COLO829 (cell line): ENCODE measurements around the gene C16orf89.
"Not testable (repeated sequence)": the region's sequence is repeated elsewhere in the genome, so short reads cannot be mapped to it uniquely, and the experiment has no call there.

Source experiments
- DNase-seq: peaks from one replicate; pipeline ENCODE4 v3.0.0; 2012; ENCODE audit warnings: low spot score

The C16orf89 gene

DNA sequence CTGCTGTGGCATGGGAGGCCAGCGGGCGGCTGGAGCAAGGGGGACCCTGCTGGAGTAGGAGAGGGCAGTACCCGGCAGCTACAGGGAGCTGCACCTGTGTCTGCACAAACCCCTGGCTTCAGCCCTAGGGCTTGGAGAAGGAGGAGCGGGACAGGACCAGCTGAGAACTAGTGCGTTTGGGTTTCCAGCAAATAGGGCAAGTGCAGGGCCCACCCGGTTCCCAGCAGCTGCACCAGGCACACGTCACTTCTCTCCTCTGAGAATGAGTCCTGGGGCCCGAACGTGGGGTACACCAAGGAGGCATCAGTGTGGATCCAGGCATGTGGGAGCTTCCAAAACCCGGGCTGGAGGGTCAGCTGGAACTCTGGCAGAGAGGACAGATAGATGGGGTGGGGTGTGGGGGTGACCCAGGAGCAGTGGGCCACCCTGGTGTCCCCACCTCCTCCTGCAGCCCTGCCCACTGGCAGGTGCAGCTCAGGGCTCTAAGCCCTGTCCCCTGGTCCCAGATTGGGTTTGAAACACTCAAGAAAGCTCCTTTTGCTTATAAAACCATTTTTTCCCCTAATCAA is 5.6 kb downstream of the C16orf89 start:
- DNase-seq = no peak

GRCh38 chr16:5059386-5060072 is 6.2 kb downstream of the C16orf89 start:
- no peak for DNase-seq

- DNase-seq = no peak
These were observed 7.3 kb downstream of the C16orf89 start for GRCh38 chr16:5058476-5058875.

DNA sequence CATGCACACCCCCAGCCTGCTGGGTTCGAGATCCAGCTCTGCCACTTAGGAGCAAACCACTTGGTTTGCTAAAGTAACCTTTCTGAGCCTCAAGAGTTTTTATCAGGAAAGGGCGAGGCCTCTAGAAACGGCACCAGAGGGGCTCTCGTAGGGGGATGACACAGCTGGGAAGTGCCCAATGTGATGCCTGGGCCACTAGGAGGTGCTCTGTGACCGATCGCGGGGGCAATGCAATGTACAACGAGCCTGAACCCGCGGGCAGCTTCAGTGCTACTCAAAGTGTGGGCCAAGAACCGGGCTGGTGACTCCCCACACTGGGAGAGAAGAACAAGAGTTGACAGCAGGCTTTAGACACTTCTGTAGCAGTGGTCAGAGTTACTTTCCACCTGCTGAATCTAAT is 9.4 kb downstream of the C16orf89 start:
- no peak for DNase-seq

GRCh38 chr16:5054876-5055865 is 10.6 kb downstream of the C16orf89 start:
- no peak for DNase-seq

GRCh38 chr16:5046914-5047313 is 18.8 kb downstream of the C16orf89 start:
- DNase-seq = no peak

- DNase-seq = no peak
These were observed 20.1 kb downstream of the C16orf89 start for GRCh38 chr16:5045499-5046115.

DNA sequence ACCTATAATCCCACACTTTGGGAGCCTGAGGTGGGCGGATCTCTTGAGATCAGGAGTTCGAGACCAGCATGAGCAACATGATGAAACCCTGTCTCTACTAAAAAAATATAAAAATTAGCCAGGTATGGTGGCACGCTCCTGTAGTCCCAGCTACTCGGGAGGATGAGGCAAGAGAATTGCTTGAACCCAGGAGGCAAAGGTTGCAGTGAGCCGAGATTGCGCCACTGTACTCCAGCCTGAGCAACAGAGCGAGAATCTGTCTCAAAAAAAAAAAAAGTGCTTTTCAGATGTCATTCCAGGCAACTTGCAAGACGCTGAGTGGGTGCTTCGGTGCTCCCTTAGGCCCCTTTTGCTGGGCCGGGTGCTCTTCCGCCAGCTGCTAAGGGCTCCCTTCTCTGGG is 21.2 kb downstream of the C16orf89 start:
- not testable (repeated sequence) for DNase-seq

DNA sequence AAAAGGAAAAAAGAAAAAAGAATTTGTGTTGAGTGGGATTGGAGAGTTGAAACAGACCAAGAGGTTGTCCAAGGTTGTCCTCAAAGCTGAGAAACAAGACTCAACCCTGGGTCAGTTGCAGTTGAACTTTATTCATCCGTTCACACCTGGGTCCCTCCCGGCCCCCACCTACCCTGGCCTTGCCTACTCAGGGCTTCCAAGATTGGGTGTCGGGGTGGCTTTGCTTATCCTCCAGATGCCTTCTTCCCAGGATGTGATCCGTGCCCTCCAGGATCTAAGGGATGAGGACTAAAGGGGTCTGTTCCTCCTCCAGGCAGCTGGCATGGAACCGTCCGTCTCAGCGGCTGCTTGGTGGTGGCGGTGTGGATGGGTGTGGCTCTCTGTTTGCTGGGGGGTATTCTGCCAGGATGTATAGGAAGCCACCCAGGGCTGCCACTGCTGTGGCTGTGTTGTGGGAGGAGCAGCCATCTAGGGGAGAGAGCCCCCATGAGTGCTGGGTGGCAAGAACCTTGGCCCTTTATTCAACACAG is 21.7 kb downstream of the C16orf89 start:
- no peak for DNase-seq

DNA sequence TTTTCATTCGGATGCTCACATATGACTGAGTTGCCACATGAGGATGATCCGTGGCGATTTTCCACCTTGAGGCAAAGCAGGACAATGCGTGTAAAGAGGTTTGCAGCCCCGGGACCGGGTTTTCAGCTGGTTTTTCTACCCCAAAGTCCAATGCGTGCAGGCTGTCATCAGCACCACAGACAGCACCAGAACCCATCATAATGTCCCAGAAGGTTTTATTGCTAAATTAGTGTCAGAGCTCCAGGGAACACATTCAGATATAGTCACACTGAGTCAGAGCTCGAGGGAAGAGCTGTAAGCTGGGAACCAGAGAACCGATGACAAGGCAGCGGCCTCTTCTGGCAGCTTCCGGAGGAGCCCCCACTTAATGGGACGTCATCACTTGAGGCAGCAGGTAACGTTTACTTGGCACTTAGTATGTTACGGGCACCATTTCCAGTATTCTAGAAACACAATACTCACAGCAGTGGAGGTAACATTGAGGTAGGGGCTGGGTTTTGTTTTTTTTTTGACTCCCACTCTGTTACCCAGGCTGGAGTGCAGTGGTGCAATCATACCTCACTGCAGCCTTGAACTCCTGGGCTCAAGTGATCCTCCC is 23.1 kb downstream of the C16orf89 start:
- DNase-seq = no peak

DNA sequence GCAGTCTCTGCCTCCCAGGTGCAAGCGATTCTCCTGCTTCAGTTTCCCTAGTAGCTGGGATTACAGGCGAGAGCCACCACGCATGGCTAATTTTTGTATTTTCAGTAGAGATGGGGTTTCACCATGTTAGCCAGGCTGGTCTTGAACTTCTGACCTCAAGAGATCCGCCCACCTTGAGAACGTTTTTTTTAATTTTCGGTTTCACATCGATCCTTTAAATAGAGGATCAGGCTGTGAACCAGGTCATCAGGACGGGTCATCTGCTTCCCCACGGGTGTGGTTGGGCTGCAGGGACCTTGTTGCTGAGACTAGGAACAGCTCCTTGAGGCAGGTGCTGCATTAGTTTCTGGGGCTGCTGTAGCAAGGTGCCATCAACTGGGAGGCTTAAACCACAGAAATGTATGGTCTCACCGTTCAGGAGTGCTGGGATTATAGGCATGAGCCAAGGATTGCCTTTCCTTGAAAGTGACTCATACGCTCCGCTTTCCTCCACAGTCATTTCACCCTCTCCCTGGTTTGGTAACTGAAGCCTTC is 24.1 kb downstream of the C16orf89 start:
- no peak for DNase-seq

DNA sequence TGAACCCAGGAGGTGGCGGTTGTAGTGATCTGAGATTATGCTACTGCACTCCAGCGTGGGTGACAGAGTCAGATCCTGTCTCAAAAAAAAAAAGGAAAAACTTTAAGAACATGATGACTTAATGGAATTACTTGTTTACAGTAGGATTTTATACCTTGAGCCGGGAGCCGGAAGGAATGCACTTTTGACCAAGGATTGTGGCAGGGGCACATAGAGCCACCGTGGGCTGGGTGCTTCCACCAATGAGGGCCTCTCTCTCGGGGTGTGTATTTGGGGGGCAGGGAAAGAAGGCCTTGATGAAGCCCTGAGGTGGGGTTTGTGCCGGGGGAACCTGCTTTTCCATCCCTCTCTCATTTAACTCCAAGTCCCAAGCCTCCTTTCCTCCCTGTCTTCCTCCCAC is 25.3 kb downstream of the C16orf89 start:
- no peak for DNase-seq

- no peak for DNase-seq
These were observed 29.3 kb downstream of the C16orf89 start for GRCh38 chr16:5036228-5037156.

DNA sequence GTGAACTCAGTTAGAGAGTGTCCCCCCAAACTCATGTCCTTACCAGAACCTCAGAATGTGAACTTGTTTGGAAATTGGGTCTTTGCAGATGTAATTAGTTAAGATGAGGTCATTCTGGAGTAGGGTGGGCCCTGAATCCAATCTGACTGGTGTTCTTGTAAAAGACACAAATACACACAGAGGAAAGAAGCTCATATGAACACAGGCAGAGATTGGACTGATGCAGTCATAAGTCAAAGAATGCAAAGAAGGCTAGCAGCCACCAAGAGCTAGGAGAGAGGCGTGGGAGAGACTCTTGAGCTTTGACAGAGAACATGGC is 29.9 kb downstream of the C16orf89 start:
- DNase-seq = no peak

DNA sequence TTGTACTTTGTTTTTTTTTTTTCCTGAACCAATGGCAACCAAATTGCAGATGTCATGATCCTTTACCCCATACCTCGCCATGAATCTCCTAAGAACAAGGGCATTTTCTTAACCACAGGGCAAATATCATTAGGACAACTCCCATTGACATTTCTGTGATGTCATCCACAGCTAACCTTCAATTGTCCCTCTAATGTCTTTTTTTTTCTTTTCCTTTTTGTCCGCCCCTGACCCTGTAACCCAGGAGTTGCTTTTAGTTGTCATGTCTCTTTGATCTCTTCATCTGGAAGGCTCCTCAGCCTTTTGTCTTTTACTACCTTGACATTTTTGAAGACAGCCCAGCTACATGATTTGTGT is 31.6 kb downstream of the C16orf89 start:
- no peak for DNase-seq

DNA sequence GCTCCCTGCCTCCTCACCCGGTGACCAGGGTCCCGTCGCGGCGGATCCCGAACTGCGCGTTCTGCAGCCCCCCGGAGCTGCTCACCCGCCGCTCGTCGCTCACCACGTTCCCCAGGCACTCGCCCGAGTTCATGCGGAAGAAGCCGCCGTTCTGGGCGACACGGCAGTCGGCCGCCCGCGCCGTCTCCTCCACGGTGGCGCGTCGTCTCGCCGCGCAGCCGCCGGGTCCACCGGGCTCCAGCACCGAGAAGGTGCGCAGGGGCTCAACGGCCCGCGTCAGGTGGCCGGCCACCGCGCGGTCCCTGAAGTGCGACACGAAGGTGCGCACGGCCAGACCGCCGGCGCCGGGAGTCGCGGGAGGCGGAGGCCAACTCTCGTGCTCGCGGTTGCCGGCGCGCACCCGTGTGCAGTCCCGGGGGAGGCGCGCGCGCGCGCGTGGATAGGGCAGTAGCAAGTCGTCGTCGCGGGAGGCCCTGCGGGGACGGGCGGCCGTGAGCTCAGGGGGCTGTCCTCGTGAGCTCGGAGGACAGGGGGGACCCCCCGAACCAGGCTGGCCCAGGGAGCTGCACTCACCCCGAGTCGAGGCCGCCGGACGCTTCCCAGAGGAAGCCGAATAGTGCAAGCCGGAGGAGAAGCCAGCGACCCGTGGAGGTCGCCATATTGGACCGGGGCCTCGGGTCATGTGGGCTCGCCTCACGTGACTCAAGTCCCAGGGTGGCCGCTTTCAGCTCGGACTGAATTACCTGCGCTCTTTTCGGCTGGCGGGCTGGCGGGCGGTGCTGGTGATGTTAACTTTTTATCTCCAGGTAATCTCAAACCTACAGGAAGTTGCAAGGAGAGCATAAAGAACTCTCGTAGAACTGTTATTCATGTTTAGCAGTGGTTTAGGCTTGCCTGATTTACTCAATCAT is 32.2 kb downstream of the C16orf89 start, which contains the start of gene NAGPA:
TSS of gene NAGPA (minus strand) at position 680 of the 911 bp plus-strand sequence. CDS start at position 659, 21 bp downstream.
- peak; percentile 80 for DNase-seq

GRCh38 chr16:5032748-5033167 is 33.0 kb downstream of the C16orf89 start:
- no peak for DNase-seq

DNA sequence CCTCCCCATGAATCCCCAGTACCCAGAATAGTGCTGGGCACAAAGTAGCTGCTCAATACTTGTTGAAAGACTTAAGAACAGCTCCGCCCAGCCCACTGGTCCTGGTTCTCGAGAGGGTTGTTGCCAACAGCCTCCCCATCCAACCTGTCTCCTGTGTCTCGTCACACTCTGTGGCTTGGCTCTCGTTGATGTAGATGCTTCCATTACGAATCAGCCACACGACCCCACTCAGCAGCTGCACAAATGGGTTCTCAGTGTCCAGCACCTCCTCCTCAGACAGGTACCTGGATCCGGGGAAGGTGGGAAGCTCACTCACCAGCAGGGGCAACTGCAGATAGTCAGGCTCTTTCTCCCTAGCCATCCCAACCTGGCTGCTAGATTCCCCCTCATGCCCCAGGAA is 34.2 kb downstream of the C16orf89 start:
- no peak for DNase-seq

GRCh38 chr16:5030251-5030870 is 35.4 kb downstream of the C16orf89 start:
- no peak for DNase-seq
